UCSD-AML1 (cell line): Measurements from ENCODE around the gene CD1C.
"Not testable (repeated sequence)": the region's sequence is repeated elsewhere in the genome, so short reads cannot be mapped to it uniquely, and the experiment has no call there.

Experiments
- DNase-seq: peaks from one replicate; lab custom pipeline; 2025; ENCODE audit not compliant: unreplicated experiment; lab: John Stamatoyannopoulos, UW

The CD1C gene

GRCh38 chr1:158289811-158290210, at the start of gene CD1C:
CD1C (plus strand) TSS chr1:158289923; CDS start chr1:158290065, 142 bp downstream.
- no peak for DNase-seq

GRCh38 chr1:158246650-158247049, 43.1 kb upstream of the CD1C start:
- no peak for DNase-seq

- peak; percentile 44 for DNase-seq
Measured at GRCh38 chr1:158248118-158248517, 41.6 kb upstream of the CD1C start.

- DNase-seq = no peak
Measured at GRCh38 chr1:158248771-158249170, 41.0 kb upstream of the CD1C start.

GRCh38 chr1:158249646-158250045, 40.1 kb upstream of the CD1C start:
- DNase-seq = no peak

- no peak for DNase-seq
Measured at GRCh38 chr1:158251163-158251562, 38.6 kb upstream of the CD1C start.

GRCh38 chr1:158255656-158256055, 34.1 kb upstream of the CD1C start:
- DNase-seq = no peak

- DNase-seq = not testable (repeated sequence)
Measured at GRCh38 chr1:158256747-158257146, 33.0 kb upstream of the CD1C start.

GRCh38 chr1:158257888-158258287, 31.8 kb upstream of the CD1C start:
- no peak for DNase-seq

- DNase-seq = no peak
Measured at GRCh38 chr1:158259117-158259516, 30.6 kb upstream of the CD1C start.

GRCh38 chr1:158272681-158273080, 17.0 kb upstream of the CD1C start:
- no peak for DNase-seq

GRCh38 chr1:158274797-158275196, 14.9 kb upstream of the CD1C start:
- no peak for DNase-seq

- DNase-seq = not testable (repeated sequence)
Measured at GRCh38 chr1:158282421-158282820, 7.3 kb upstream of the CD1C start.

GRCh38 chr1:158283965-158284364, 5.8 kb upstream of the CD1C start:
- DNase-seq = no peak

- DNase-seq = peak; percentile 82
Measured at GRCh38 chr1:158285756-158286241, 3.9 kb upstream of the CD1C start.

- DNase-seq = no peak
Measured at GRCh38 chr1:158286487-158286886, 3.2 kb upstream of the CD1C start.

GRCh38 chr1:158286941-158287346, 2.8 kb upstream of the CD1C start:
- no peak for DNase-seq

GRCh38 chr1:158290321-158290844, 660 bp downstream of the CD1C start:
- no peak for DNase-seq

GRCh38 chr1:158295791-158296190, 6.1 kb downstream of the CD1C start:
- no peak for DNase-seq

GRCh38 chr1:158310623-158311022, 20.9 kb downstream of the CD1C start:
- no peak for DNase-seq

- no peak for DNase-seq
Measured at GRCh38 chr1:158311066-158311465, 21.3 kb downstream of the CD1C start.

- no peak for DNase-seq
Measured at GRCh38 chr1:158323866-158324265, 34.1 kb downstream of the CD1C start.

- DNase-seq = no peak
Measured at GRCh38 chr1:158324395-158324794, 34.7 kb downstream of the CD1C start.
